Tongue (tissue), 2 donors: ENCODE measurements around the gene TNRC6A. TPM values are rescaled to one million over a fixed set of nuclear protein-coding genes. Genes with fewer than 3 reads are reported as not detected.
A peak's percentile ranks its signal among the peaks of the same experiment; 100 is the strongest.
"Not testable (repeated sequence)": the region's sequence is repeated elsewhere in the genome, so short reads cannot be mapped to it uniquely, and the experiment has no call there.

Experiments used
- DNase-seq: peaks from one replicate; pipeline ENCODE4 v3.0.0-alpha.2; 2015
- total RNA-seq: library from RNA; depleted of rRNA; stranded (reverse); fragments of >200 nt; gene quantifications from one replicate; pipeline ENCODE4 v1.2.3, GENCODE V29; 2014

TNRC6A gene
- total RNA-seq, result 60.9 TPM

DNA sequence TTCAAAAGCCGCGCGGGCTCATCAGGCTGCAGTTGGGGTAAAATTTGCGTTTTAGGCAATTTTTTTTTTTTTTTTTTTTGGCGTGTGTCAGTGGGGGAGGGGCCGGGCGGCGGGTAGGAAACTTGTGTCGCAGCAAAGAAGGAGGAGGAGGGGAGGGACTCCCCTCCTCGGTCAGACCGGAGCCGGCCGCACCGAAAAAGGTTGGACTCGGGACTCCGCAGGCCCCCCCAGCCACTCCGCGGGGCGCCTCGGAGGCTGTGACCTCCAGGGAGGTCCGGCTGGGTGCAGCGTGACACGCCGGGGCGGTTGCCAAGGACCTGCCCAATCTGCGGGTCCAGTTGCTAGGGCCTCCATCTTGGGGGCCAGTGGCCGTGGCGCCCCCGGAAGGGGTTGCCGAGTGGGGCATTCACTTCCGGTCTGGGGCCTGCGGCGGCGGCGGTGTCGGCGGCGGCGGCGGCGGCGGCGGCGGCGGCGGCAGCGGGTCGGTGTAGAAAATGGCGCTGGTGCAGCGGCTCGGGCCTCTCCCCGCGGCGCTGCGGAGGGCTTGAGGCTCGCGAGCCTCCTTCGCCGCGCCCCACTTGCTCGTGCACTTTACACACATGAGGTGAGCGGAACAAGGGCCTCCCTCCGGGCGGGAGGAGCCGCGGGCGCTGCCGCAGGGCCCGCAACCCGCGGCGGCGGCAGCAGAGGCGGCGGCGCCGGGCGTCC is at the start of gene TNRC6A:
TNRC6A (plus strand) TSS at position 409 of the 708 bp plus-strand sequence; CDS start at position 600, 191 bp downstream.
- DNase-seq, result peak; percentile 95

DNA sequence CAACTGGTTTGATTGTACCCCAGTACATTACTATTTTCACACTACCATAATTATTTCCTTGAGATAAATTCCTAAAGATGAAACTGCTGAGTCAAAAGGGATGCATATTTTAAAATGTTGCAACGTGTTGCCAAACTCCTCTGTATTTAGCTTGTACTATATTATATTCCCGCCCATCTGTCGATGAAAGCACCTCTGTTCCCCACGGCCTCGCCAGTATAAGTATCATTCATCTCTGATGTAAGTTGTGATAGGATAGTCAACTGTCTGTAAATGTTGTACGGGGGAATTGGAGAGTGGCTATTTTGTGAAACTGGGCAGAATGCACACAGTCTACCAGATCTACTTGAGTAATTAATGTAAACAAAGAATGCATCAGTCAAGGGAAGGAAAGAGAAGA is 47.7 kb upstream of the TNRC6A start:
- DNase-seq, result no peak

DNA sequence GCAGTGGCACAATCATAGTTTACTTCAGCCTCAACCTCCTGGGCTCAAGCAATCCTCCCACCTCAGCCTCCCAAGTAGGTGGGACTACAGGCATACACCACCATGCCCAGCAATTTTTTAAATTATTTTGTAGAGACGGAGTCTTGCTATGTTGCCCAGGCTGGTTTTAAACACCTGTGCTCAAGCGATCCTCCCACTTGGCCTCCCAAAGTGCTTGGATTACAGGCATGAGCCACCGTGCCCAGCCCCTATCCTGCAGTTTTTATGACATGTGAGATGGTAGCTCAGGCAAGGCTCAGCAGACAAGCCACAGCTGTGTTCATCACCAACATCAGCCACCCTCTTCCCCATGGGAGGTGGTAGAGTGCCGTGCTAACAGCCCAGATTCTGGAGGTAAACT is 46.2 kb upstream of the TNRC6A start:
- DNase-seq, result no peak

DNA sequence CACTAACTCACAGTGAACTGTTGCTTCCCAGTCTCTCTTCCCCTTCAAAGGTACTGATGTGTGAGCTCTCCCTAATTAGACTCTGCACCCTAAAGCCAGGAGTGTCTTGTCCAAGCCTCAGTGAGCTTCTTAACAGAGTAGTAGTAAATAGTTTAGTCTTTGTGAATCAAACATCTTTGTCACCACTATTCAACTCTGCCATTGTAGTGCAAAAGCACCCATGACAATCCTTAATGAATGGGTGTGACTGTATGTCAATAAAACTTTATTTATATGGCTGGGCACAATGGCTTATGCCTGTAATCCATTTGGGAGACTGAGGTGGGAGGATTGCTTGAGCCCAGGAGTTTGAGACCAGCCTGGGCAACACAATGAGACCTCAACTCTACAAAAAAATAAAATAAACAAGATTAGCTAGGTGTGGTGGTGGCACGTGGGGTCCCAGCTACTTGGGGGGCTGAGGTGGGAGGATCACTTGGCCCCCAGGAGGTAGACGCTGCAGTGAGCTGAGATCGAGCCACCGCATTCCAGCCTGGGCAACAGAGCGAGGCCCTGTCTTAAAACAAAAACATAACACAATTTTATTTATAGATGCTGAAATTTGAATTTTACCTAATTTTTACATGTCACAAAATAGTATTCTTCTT is 45.5 kb upstream of the TNRC6A start:
- no peak for DNase-seq

DNA sequence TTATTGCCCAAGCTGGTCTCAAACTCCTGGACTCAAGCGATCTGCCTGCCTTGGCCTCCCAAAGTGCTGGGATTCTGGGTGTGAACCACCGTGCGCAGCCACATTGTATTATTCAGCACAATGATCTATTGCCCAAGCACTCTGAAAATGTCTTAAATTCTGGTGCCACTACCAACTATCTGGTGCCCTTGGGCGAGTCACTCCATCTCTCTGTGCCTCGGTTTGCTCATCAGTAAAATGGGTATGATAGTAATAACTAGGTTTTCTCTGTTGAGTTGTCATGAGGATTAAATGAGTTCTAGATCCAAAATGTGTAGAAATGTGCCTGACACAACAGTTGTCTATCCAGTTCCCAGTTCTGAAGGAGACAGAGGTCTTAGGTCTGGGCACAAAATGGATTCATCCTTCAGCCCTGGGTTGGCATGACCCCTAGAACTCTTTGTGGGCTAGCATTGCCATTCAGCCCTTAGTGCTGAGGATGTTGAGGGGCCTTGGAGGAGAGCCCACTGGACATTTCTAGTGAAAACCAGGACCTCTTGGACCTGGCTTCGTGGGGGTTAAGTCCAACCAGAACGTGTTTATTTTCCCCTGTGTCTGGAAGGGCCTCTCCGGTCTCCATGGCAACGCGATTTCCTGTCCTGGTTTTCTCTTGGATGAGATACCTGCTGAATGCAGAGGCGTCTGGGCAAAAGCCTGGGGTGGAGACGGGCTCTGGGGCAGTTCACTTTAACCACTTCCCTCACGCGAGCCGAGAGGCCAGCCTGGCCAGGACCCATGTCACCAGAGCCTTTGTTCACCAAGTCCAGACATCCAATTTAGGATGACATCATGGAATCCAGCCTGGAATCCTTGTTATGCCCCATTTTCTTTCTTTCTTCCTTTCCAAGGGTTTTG is 43.7 kb upstream of the TNRC6A start:
- DNase-seq, result peak; percentile 90

DNA sequence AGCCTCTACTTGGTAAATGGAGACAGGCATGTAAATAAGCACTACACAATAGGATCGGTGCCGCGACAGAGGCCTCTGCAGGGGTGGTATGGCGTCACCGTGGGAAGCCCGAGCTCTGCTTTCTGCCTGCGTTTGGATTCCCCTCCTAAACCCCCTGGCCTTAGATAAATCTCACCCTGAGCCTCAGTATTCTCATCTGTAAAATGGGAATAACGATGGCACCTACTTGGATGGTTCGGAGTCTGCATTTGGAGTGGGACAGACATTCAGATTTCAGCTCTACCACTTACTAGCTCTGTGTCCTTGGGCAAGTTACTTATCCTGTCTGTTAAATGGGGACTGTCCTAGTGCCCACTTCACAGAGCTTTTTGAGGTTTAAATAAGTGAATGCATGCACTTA is 42.8 kb upstream of the TNRC6A start:
- no peak for DNase-seq

DNA sequence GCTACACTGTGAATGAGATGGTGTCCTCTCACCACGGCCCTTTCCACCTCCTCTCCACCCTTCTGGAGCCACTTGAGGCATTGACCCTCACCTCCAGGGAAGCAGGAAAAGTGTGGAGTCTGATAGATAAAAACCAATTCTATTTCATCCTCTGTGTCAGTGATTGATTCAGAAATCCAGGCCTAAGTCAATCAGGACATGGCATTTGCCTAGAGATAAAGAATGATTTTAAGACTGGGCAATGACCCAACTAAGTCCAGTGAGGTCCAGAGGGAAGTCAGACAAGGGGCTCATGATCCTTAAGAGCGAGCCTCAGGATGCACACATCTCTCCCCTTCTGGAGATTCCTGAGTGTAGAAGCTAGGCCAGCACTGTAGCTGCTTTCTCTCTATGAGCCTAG is 41.1 kb upstream of the TNRC6A start:
- no peak for DNase-seq

DNA sequence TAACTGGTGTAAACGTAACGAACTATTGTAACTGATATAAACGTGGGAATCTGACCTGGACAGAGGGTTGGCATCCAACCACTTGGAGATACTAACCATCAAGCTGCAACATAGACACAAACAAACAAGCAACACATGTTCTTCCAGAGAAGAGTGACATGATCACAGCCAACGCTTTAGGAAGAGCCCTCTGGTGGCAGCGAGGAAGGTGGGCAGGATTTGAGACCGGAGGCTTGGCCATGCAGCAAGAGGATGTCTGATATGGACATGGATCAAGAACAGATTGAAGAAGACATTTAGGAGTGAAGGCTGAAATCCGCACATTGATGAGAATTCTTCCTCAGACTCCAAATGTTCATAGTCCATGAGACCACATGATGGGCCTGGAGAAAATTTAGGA is 40.3 kb upstream of the TNRC6A start:
- DNase-seq, result peak; percentile 37

DNA sequence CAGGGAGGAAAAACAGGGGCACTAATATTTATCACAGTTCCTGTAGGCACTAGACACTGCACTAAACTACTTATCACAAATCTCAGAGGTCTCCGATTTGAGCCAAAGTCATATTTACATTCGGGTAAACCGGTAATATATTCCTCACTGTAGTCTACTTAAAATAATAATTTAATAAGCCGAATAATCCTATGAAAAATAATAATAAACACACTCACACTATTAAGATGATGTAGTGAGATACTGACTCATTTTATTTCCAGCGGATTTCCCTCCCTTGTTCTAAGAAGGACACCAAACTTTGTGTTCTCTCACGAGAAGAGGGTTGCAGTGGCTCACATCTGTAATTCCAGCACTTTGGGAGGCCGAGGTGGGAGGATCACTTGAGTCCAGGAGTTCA is 36.6 kb upstream of the TNRC6A start:
- no peak for DNase-seq

DNA sequence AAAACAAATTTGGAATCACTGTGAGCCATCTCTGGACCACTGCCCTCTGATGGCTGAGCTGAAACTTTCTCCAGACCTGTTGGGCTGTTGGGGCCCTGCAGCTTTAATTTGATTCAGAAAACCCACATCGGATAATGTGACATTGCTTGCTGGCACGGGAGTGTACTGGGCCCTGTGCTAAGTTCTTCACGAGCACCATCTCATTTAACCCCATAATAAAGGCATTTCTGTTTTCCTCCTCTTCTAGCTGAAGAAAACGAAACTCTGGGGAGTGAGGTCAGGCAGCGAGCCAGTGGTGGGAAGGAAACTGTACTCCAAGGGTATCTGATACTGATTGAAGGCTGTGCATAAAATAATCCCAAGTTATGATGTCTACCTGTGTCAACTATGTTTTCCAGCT is 34.5 kb upstream of the TNRC6A start:
- DNase-seq, result no peak

DNA sequence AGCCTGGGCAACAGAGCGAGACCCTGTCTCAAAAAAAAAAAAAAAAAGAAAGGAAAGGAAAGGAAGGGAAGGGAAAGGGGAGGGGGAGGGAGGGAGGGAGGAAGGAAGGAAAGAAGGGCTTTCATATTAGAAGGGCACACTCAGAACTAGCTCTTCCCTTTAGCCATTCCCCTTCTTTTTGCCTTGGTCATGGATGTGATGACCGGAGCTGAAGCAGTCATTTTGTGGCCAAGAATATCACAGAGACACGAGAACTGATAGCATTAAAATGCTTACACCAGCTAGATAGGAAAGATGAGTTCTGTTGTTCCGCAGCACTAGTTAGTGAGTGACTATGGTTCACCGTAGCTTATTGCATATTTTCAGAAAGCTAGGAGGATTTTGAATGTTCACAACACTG is 32.8 kb upstream of the TNRC6A start:
- DNase-seq, result no peak

DNA sequence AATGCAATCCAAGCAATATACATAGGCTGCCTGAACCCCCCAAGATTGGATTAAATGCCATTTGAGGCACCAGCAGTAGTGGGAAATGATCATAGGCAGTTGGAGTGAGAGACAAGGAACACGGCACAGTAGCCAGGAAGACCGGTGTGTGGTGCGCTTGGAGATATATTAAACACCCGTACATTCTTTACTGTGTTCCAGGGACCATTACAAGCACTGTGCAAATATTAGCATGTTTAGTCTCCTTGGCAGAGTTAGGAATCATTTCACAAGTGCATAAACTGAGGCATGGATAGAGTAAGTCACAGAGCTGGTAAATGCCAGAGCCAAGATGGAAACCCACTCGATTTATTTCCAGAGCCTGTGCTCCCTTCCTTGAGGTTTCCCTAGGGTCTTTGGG is 31.1 kb upstream of the TNRC6A start:
- no peak for DNase-seq

DNA sequence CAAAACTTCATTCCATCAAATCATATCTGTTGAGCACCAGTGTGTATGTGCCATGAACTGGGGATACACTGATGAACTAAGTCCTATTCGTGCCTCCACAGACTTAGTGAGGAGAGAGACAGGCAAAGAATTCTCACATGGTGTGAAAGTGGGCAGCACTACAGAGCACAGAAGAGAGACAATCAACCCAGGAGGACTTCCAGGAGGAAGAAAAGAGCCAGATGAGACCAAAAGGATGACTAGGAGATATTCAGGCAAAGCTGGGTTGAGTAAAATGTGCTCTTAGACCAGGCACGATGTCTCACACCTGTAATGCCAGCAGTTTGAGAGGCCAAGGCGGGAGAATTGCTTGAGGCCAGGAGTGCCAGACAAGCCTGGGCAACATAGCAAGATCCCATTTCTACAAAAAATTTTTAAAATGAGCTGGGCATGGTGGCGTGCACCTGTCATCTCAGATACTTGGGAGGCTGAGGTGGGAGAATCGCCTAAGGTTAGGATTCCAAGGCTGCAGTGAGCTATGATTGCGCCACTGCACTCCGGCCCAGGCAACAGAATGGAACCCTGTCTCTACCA is 30.2 kb upstream of the TNRC6A start:
- no peak for DNase-seq

DNA sequence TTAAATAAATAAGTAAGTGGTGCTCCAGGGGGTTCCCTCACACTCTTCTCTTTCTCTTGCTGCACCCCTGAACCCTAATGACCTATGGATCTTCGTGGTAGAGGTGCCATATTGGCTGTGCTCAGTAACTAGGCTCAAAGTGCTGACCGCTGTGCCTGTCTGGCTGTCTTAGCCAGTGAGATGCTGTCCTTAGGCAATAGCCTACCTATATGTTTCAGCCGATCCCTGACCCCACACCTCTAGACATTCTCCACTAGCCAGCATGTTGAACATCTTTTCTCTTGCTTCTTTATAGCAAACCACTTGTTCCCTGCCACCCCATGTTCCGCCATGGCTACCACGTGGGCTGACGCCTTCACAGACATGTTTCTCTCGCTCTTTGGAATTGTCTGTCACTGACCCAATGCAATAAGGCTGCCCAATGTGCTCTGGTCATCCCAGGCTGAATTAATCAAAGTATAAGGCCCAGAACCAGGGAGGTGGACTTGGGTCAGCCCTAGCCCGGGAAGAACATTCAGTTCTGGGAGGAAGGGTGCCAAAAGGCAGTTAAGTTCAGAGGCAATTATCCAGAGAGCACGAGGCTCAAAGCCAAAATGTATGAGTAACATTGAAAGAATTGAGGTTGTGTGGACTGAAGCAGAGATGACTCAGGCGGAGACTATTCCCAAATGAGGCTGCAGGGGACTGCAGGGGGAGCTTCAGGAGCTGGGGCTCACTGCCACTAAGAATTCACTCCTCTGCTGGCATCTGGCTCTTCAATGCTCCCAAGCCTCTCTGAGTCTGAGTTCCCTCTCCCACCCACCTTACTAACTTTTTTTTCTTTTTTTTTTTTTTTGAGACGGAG is 28.7 kb upstream of the TNRC6A start:
- peak; percentile 72 for DNase-seq

DNA sequence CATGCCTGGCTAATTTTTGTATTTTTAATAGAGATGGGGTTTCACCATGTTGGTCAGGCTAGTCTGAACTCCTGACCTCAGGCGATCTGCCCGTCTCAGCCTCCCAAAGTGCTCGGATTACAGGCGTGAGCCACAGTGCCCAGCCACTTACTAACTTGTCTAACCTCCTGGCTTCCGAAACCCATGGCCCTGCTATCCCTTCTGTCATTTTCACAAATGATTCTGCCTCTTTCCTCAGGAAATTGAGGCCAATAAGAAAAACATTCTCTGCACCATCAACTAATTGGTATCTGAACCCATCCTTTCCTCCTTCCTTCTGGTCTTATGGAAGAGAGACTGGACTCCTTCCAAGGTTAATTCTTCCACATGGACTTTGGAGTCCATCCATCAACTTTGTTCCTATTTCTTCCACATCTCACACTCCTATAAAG is 27.9 kb upstream of the TNRC6A start:
- DNase-seq, result peak; percentile 35

DNA sequence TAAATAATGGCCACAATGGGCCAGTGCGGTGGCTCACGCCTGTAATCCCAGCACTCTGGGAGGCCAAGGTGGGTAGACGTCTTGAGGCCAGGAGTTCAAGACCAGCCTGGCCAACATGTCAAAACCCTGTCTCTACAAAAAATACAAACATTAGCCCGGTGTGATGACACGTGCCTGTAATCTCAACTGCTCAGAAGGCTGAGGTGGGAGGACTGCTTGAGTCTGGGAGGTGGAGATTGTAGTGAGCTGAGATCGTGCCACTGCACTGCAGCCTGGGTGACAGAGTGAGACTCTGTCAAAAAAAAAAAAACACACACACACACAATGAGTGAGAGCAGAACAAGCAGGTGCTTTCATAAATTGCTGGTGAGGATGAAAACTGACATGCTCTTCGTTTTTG is 21.7 kb upstream of the TNRC6A start:
- DNase-seq, result not testable (repeated sequence)

DNA sequence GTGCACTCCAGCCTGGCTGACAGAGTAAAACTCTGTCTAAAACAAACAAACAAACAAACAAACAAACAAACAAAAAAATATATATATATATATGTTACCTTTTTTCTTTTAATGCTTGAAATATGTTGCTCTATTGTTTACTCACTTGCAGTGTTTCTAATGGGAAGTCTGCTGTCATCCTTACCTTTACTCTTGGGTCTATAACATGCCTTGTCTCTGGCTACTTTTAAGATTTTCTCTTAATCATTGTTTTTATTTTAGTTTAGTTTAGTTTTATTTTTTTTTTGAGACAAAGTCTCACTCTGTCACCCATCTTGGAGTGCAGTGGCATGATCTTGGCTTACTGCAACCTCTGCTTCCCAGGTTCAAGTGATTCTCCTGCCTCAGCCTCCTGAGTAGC is 16.1 kb upstream of the TNRC6A start:
- DNase-seq, result no peak

DNA sequence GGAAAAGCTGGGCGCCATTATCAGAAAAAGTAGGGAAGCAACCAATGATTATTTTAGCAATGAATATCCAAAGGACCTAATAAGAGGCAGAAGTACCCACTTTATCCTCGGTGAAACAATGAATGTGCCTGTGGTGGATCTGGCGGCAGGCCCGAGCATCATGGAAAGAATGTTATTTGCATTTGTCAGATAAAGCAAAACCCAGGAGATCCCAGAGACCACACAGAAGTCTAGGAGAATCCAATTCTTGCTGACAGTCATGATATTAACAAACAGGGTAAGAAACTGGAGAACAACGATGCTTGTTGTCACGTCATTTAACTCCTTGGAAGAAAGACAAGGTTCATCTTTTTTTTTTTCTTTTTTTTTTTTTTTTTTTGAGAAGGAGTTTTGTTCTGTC is 12.0 kb upstream of the TNRC6A start:
- DNase-seq, result peak; percentile 21

DNA sequence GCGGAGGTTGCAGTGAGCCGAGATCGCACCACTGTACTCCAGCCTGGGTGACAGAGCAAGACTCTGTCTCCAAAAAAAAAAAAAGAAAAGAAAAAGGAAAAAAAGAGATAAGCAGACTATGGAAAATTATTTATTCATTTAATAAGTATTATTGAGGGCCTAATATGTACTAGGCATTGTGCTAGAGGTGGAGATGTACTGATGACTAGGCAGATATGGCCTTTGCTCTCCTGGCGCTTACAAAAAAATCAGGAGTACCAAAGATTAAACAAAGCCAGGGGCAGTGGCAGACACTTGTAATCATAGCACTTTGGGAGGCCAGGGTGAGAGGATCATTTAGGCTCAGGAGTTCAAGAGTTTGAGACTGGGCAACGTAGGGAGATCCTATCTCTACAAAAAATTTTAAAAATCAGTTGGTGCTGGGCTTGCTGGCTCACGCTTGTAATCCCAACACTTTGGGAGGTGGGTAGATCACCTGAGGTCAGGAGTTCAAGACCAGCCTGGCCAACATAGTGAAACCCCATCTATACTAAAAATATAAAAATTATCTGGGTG is 10.4 kb upstream of the TNRC6A start:
- no peak for DNase-seq

DNA sequence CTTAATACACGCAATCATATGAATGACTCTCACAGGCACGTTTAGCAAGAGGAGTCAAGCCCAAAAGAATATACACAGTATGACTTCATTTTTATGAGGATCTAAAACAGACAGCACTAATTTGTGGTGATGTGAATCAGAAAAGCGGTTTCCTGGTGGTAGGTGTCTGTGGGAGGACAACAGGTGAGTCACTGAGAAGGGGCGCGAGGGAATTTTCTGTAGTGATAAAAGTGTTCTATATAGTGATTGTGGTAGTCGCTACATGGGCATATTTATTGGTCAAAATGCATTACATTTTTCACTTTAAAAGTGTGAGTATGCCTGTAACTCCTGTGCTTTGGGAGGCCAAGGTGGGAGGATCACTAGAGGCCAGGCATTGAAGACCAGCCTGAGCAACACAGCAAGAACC is 7.6 kb upstream of the TNRC6A start:
- DNase-seq, result no peak

DNA sequence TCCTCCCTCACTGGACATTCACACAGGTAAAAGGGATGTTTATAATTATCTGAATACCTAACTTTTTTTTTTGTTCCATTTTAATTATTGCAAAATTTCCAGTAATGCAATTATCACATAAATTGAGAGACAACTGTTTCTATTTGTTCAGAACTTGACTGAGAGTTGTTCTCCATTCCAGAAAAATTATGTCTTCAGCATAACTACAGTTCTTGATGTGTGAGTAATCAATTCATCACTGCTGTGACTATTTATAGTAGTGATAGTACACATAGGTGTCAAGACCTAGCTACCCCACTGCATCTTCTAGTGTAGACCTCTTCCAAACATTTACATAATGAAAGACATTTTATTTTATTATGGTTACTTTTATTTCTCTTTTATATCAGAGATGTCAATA is 5.8 kb upstream of the TNRC6A start:
- no peak for DNase-seq

DNA sequence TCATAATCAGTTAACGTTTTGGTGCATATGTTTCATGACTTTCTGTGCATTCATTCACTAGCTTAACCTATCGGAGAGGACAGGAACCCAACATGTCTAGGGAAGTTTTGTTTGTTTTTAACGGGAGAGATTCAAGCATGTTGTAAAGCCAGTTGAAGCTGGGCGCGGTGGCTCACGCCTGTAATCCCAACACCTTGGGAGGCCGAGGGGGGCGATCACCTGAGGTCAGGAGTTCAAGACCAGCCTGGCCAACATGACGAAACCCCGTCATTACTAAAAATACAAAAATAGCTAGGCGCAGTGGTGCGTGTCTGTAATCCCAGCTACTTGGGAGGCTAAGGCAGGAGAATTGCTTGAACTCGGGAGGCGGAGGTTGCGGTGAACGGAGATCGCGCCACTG is 1.4 kb upstream of the TNRC6A start:
- no peak for DNase-seq
